ENCODE measurements around the gene CPSF4L. TPM values are rescaled to one million over a fixed set of nuclear protein-coding genes. Genes with fewer than 3 reads are reported as not detected.

Gene CPSF4L
- total and polyA plus RNA-seq, 2 of the 13 experiments (the other 11 are each of a cell fraction or from before 2014, with no cell fraction given): 0.73 to 1.6 TPM

DNA sequence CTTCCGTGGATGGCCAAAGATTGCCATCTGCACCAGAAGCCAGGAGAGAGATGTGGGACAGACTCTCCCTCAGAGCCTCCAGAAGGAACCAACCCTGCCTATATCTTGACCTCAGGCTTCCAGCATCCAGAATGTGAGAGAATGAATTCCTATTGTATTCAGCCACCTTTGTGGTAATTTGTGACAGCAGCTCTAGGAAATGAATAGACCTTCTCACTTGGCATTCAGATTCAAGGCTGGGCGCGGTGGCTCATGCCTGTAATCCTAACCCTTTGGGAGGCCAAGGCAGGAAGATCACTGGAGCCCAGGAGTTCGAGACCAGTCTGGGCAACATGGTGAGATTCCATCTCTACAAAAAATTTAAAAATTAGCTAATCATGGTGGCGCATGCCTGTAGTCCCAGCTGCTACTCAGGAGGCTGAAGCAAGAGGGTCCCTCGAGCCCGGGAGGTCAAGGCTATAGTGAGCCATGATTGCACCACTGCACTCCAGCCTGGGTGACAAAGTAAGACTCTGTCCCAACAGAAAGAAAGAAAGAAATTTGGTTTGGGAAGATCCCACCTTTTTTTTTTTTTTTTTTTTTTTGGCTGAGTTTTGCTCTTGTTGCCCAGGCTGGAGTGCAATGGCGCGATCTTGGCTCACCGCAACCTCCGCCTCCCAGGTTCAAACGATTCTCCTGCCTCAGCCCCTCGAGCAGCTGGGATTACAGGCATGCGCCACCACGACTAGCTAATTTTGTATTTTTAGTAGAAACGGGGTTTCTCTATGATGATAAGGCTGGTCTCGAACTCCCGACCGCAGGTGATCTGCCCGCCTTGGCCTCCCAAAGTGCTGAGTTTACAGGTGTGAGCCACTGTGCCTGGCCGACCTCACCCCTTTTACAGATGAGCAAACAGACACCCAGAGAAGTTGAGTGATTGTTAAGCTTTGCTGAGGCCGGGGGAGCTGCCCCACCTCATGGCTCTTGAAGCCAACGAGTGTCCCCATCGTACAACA is 4.3 kb upstream of the CPSF4L start (continued):
- TF ChIP-seq, protein P1, sequence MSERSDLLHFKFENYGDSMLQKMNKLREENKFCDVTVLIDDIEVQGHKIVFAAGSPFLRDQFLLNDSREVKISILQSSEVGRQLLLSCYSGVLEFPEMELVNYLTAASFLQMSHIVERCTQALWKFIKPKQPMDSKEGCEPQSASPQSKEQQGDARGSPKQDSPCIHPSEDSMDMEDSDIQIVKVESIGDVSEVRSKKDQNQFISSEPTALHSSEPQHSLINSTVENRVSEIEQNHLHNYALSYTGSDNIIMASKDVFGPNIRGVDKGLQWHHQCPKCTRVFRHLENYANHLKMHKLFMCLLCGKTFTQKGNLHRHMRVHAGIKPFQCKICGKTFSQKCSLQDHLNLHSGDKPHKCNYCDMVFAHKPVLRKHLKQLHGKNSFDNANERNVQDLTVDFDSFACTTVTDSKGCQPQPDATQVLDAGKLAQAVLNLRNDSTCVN (CRISPR knock-in tag; IDR thresholded peaks at IDR 0.05; ENCODE audit: borderline replicate concordance): no peak
- TF ChIP-seq, protein P2, sequence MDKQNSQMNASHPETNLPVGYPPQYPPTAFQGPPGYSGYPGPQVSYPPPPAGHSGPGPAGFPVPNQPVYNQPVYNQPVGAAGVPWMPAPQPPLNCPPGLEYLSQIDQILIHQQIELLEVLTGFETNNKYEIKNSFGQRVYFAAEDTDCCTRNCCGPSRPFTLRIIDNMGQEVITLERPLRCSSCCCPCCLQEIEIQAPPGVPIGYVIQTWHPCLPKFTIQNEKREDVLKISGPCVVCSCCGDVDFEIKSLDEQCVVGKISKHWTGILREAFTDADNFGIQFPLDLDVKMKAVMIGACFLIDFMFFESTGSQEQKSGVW (CRISPR knock-in tag; IDR thresholded peaks at IDR 0.05; ENCODE audit: borderline replicate concordance): no peak
- TF ChIP-seq NR2C2 (CRISPR knock-in tag; IDR thresholded peaks at IDR 0.05; ENCODE audit: borderline replicate concordance) (peak; percentile 32; the same call in 1 of the 2 replicates), ATAD3A (CRISPR knock-in tag; IDR thresholded peaks at IDR 0.05) (no peak), POLR2AphosphoS2 (IDR thresholded peaks at IDR 0.05; ENCODE audit: low read depth, low read length) (no peak), BORCS8-MEF2B (CRISPR knock-in tag; IDR thresholded peaks at IDR 0.05) (no peak), MATR3 (CRISPR knock-in tag; IDR thresholded peaks at IDR 0.05) (no peak), RARG (CRISPR knock-in tag; IDR thresholded peaks at IDR 0.05; ENCODE audit: low read depth) (no peak)
- TF ChIP-seq, protein P3, sequence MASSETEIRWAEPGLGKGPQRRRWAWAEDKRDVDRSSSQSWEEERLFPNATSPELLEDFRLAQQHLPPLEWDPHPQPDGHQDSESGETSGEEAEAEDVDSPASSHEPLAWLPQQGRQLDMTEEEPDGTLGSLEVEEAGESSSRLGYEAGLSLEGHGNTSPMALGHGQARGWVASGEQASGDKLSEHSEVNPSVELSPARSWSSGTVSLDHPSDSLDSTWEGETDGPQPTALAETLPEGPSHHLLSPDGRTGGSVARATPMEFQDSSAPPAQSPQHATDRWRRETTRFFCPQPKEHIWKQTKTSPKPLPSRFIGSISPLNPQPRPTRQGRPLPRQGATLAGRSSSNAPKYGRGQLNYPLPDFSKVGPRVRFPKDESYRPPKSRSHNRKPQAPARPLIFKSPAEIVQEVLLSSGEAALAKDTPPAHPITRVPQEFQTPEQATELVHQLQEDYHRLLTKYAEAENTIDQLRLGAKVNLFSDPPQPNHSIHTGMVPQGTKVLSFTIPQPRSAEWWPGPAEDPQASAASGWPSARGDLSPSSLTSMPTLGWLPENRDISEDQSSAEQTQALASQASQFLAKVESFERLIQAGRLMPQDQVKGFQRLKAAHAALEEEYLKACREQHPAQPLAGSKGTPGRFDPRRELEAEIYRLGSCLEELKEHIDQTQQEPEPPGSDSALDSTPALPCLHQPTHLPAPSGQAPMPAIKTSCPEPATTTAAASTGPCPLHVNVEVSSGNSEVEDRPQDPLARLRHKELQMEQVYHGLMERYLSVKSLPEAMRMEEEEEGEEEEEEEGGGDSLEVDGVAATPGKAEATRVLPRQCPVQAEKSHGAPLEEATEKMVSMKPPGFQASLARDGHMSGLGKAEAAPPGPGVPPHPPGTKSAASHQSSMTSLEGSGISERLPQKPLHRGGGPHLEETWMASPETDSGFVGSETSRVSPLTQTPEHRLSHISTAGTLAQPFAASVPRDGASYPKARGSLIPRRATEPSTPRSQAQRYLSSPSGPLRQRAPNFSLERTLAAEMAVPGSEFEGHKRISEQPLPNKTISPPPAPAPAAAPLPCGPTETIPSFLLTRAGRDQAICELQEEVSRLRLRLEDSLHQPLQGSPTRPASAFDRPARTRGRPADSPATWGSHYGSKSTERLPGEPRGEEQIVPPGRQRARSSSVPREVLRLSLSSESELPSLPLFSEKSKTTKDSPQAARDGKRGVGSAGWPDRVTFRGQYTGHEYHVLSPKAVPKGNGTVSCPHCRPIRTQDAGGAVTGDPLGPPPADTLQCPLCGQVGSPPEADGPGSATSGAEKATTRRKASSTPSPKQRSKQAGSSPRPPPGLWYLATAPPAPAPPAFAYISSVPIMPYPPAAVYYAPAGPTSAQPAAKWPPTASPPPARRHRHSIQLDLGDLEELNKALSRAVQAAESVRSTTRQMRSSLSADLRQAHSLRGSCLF (CRISPR knock-in tag; IDR thresholded peaks at IDR 0.05; ENCODE audit: borderline replicate concordance): no peak
- TF ChIP-seq, protein P4, sequence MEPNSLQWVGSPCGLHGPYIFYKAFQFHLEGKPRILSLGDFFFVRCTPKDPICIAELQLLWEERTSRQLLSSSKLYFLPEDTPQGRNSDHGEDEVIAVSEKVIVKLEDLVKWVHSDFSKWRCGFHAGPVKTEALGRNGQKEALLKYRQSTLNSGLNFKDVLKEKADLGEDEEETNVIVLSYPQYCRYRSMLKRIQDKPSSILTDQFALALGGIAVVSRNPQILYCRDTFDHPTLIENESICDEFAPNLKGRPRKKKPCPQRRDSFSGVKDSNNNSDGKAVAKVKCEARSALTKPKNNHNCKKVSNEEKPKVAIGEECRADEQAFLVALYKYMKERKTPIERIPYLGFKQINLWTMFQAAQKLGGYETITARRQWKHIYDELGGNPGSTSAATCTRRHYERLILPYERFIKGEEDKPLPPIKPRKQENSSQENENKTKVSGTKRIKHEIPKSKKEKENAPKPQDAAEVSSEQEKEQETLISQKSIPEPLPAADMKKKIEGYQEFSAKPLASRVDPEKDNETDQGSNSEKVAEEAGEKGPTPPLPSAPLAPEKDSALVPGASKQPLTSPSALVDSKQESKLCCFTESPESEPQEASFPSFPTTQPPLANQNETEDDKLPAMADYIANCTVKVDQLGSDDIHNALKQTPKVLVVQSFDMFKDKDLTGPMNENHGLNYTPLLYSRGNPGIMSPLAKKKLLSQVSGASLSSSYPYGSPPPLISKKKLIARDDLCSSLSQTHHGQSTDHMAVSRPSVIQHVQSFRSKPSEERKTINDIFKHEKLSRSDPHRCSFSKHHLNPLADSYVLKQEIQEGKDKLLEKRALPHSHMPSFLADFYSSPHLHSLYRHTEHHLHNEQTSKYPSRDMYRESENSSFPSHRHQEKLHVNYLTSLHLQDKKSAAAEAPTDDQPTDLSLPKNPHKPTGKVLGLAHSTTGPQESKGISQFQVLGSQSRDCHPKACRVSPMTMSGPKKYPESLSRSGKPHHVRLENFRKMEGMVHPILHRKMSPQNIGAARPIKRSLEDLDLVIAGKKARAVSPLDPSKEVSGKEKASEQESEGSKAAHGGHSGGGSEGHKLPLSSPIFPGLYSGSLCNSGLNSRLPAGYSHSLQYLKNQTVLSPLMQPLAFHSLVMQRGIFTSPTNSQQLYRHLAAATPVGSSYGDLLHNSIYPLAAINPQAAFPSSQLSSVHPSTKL (CRISPR knock-in tag; IDR thresholded peaks at IDR 0.05): peak; percentile 40; the same call in 1 of the 2 replicates
- TF ChIP-seq, protein P5, sequence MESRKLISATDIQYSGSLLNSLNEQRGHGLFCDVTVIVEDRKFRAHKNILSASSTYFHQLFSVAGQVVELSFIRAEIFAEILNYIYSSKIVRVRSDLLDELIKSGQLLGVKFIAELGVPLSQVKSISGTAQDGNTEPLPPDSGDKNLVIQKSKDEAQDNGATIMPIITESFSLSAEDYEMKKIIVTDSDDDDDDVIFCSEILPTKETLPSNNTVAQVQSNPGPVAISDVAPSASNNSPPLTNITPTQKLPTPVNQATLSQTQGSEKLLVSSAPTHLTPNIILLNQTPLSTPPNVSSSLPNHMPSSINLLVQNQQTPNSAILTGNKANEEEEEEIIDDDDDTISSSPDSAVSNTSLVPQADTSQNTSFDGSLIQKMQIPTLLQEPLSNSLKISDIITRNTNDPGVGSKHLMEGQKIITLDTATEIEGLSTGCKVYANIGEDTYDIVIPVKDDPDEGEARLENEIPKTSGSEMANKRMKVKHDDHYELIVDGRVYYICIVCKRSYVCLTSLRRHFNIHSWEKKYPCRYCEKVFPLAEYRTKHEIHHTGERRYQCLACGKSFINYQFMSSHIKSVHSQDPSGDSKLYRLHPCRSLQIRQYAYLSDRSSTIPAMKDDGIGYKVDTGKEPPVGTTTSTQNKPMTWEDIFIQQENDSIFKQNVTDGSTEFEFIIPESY (CRISPR knock-in tag; IDR thresholded peaks at IDR 0.05): peak; percentile 34; the same call in 1 of the 2 replicates

Measured in HepG2 (cell line).